ENCODE results near the gene CX3CL1.
"Not testable (repeated sequence)": the region's sequence is repeated elsewhere in the genome, so short reads cannot be mapped to it uniquely, and the experiment has no call there.

Gene CX3CL1

GRCh38 chr16:57357330-57358085, 14.8 kb upstream of the CX3CL1 start:
- DNase-seq = no peak

DNA sequence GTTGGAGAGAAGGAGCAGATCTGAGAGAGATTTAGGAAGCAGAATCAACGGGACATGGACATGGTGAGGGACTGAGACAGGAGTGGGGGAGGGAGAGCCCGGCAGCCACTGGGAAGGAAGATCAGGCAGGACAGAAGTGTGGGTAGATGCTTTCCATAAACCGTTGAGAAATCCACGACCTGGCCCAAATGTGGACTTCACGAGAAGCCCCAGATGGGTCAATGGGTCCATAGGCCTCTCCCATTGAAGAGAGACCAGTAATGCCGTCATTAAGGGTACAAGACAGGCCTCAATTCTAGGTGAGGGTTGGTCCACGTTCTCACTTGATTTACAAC, 14.2 kb upstream of the CX3CL1 start:
- DNase-seq = no peak

DNA sequence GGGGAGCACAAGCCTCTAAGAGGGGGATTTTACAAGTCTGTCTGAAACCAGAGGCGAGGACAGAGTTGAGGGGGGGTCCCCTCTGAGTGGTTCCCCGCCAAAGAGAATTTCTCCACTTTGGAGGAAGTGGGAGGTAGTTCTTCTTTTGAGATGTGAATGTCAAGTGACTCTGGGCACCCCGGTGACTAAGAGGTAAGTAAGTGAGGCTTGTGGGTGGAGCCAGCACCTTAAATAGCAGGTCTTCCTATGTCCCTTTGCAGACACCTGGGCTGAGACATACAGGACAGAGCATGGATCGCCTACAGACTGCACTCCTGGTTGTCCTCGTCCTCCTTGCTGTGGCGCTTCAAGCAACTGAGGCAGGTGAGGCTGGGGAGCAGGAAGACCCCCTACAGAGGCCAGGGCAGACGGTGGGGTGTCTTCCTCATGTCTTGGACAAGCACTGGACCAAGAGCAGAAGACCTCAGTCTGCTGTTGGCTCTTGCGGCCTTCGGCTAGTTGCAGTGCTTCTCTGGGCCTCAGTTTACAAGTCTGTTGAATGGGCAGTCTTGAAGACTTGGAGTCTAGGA, 13.7 kb upstream of the CX3CL1 start, which contains the start of gene CCL22:
TSS of gene CCL22 (plus strand) at position 257 of the 569 bp plus-strand sequence. CDS start at position 291, 34 bp downstream.
- DNase-seq = no peak

GRCh38 chr16:57360321-57360935, 11.9 kb upstream of the CX3CL1 start:
- DNase-seq = no peak

DNA sequence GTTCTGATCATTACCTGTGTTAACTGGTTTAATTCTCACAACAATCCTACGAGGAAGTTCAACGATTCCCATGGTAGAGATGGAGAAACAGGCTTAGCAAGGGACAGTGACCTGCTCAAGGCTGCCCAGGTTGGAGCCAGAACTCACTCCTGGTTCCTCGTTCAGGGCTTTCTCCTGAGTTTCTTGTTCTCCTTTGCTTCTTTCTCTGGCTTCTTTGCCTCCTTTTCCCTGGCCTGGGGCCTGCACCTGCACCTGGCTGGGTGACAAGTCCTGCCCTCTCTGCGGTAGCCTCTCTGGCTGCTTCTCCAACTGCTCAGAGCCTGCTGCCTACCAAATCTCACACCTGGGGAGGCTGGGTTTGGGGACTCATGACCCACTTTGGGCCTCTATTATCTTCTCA, 10.9 kb upstream of the CX3CL1 start:
- DNase-seq = no peak

DNA sequence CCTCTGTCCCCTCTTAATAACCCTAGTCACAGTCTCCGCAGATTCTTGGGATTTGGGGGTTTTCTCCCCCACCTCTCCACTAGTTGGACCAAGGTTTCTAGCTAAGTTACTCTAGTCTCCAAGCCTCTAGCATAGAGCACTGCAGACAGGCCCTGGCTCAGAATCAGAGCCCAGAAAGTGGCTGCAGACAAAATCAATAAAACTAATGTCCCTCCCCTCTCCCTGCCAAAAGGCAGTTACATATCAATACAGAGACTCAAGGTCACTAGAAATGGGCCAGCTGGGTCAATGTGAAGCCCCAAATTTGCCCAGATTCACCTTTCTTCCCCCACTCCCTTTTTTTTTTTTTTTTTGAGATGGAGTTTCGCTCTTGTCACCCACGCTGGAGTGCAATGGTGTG, 8.1 kb upstream of the CX3CL1 start:
- DNase-seq = no peak

DNA sequence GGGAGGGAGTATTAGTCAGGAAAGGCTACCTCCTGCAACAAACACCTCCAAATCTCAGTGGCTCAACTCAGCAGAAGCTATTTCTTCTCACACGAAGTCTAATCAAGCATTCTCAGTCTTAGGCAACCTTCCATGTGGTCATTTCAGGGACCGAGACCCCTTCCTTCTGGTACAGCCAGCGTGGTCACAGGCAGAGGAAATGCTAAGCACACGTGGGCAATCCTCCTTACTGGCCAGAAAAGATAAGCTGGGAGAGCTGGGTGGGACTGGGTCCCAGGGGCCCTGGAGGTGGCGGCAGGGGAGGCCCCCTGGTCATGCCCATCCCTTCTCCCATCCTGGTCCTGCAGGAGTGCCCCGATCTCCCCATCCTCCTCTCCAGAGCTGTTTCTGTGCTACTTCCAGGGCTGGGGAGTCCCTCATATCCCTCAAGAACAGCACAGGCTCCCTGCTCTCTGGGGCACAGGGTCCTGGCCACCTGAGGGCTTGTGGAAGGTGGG, 5.7 kb upstream of the CX3CL1 start:
- no peak for DNase-seq

GRCh38 chr16:57367116-57367752, 5.1 kb upstream of the CX3CL1 start:
- no peak for DNase-seq

DNA sequence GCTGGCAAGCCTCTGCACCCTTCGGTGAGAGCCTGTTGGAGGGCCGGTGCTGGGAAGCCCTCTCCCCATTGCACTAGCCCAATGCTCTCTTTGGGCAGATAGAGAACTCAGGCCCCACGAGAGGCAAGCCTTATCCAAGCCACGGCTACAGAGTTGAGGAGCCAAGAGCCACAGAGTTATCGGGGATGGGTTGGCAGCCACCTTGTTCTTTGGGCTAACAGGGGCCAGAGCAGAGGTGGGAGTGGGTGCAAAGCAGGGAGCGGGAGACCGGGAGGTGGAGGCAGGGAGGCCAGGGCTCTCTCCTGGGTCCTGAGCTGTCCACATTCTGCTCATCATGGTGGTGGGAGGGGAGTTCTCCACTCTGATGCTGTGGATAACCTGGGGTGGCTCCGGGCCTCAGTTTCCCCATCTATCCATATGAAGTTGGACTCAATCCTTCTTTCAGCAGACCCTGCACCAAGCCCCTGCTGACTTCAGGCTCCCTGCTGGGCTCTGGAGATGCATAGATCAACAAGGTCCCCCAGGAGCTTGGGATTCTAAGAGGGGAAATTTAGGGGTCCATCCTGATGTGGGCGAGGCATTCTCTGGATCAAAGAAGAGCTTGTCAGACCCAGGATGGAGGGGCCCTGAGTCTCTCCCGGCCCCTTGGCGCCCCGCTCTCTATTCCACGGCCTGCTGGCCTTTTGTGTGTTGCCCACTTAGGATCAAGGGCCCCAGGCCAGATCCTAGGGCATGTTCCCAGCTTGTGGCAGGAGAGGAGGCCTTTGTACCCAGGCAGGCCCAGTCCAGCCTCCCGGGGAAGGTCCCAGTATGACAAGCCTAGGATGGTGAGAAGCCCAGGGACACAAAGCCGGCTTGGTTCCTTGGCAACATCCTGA, 557 bp upstream of the CX3CL1 start:
- DNase-seq = no peak

- no peak for DNase-seq
These were observed 1.0 kb downstream of the CX3CL1 start for GRCh38 chr16:57373117-57373947.

GRCh38 chr16:57374067-57374534, 1.8 kb downstream of the CX3CL1 start:
- DNase-seq = no peak

GRCh38 chr16:57374925-57375465, 2.7 kb downstream of the CX3CL1 start:
- DNase-seq = not testable (repeated sequence)

DNA sequence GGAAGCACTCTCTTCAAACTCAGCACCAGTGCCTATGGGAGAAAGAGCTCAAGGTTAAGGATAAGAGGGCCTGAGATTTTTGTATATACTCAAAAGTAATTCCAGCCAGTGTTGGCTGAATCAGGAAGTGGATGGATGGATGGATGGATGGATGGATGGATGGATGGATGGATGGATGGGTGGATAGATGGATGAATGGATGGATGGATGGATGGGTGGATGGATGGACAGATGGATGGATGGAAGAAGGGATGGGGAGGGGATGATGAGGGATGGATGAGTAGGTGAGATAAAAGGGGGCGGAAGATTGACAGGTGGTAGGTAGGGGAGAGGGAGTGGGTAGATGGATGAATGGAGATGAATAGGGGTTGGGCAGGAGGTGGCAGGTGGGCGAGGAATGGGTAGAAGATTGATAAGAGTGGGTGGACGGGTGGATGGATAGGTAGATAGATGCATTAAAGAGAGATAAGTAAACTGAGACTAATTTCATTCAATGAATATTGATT, 4.1 kb downstream of the CX3CL1 start:
- no peak for DNase-seq

GRCh38 chr16:57377080-57377841, 5.0 kb downstream of the CX3CL1 start:
- no peak for DNase-seq

- DNase-seq = no peak
These were observed 7.3 kb downstream of the CX3CL1 start for GRCh38 chr16:57379579-57379978.

DNA sequence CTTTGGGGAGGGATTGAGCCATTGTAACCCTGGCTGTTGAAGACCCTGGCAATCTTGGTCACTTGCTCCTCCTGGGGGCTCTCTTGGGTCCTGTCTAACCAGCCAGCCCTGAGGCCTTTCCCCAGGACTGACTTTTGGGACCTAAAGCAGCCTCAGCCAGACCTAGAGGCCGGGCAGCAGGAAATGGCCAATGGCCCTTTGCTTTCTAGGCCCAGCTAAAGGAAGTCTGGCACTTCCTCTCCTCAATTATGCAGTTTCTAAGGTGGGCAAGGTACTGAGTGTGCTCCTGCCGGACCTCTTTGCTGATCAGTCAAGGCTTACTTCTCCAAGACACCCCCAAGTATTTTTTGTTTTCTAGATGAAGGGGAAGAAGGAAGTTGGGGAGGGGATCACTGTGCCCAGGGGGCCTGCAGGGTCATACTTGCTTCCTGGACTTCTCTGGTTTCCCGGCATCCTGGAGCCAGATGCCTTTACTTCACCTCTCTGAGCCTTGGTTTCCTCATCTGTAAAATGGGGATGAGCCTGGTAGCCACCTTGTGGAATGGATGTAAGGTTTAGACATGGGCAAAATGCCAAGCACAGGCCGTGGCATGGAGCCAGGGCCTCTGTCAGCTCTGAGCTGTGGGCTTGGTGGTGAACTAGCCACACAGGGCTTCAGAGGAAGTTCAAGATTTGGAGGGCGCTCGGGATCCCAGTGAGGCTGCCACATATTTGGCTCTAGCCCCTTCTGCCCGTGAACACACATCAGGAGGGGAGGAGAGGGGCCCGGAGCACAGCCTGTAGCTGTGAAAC, 8.6 kb downstream of the CX3CL1 start:
- no peak for DNase-seq

GRCh38 chr16:57381791-57382534, 9.7 kb downstream of the CX3CL1 start:
- DNase-seq = no peak

DNA sequence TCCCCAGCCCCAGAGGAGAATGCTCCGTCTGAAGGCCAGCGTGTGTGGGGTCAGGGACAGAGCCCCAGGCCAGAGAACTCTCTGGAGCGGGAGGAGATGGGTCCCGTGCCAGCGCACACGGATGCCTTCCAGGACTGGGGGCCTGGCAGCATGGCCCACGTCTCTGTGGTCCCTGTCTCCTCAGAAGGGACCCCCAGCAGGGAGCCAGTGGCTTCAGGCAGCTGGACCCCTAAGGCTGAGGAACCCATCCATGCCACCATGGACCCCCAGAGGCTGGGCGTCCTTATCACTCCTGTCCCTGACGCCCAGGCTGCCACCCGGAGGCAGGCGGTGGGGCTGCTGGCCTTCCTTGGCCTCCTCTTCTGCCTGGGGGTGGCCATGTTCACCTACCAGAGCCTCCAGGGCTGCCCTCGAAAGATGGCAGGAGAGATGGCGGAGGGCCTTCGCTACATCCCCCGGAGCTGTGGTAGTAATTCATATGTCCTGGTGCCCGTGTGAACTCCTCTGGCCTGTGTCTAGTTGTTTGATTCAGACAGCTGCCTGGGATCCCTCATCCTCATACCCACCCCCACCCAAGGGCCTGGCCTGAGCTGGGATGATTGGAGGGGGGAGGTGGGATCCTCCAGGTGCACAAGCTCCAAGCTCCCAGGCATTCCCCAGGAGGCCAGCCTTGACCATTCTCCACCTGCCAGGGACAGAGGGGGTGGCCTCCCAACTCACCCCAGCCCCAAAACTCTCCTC, 10.4 kb downstream of the CX3CL1 start:
- DNase-seq = no peak
